Measurements from ENCODE around the gene VAV3.

The VAV3 gene

GRCh38 chr1:107523736-107524135, 441.2 kb downstream of the VAV3 start:
- TF ChIP-seq, protein P1, sequence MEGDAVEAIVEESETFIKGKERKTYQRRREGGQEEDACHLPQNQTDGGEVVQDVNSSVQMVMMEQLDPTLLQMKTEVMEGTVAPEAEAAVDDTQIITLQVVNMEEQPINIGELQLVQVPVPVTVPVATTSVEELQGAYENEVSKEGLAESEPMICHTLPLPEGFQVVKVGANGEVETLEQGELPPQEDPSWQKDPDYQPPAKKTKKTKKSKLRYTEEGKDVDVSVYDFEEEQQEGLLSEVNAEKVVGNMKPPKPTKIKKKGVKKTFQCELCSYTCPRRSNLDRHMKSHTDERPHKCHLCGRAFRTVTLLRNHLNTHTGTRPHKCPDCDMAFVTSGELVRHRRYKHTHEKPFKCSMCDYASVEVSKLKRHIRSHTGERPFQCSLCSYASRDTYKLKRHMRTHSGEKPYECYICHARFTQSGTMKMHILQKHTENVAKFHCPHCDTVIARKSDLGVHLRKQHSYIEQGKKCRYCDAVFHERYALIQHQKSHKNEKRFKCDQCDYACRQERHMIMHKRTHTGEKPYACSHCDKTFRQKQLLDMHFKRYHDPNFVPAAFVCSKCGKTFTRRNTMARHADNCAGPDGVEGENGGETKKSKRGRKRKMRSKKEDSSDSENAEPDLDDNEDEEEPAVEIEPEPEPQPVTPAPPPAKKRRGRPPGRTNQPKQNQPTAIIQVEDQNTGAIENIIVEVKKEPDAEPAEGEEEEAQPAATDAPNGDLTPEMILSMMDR (IDR thresholded peaks at IDR 0.05) = no peak
- no peak for DNase-seq (ENCODE audit: low spot score)
- Histone ChIP-seq H3K27ac (no peak overlapping the region), H3K4me3 (no peak overlapping the region)

GRCh38 chr1:107523061-107523460, 441.9 kb downstream of the VAV3 start:
- H3K4me3 ChIP-seq = no peak overlapping the region
- no peak for DNase-seq (ENCODE audit: low spot score)

More at GRCh38 chr1:107523061-107523460, 441.9 kb downstream of the VAV3 start:
- TF ChIP-seq, protein P1 (IDR thresholded peaks at IDR 0.05) = no peak
- H3K27ac ChIP-seq = no peak overlapping the region
